HAP-1 (cell line): ENCODE data around the gene CHST11.
"Not testable (repeated sequence)": the region's sequence is repeated elsewhere in the genome, so short reads cannot be mapped to it uniquely, and the experiment has no call there.

Experiments
- DNase-seq, 2 experiments: peaks; one replicate each; pipeline ENCODE4 v3.0.0-alpha.2; 2016 to 2020; ENCODE audit warnings: low spot score in 2 of 2
- H3K27me3 ChIP-seq: fragments of 250-450 bp; sonication (Bioruptor Pico); 2 replicates; pipeline ENCODE4 v1.5.1; 2020; ENCODE audit warnings: low read depth, mild to moderate bottlenecking, moderate library complexity
- H3K36me3 ChIP-seq: fragments of 250-450 bp; sonication (Bioruptor Pico); replicated peaks from 2 replicates; pipeline ENCODE4 v1.5.1; 2020; ENCODE audit warnings: mild to moderate bottlenecking
- H3K4me1 ChIP-seq: fragments of 250-450 bp; sonication (Bioruptor Pico); 2 replicates; pipeline ENCODE4 v1.5.1; 2020; ENCODE audit warnings: mild to moderate bottlenecking
- H3K4me3 ChIP-seq: fragments of 250-450 bp; sonication (Bioruptor Pico); 2 replicates; pipeline ENCODE4 v1.5.1; 2020; ENCODE audit warnings: mild to moderate bottlenecking, moderate library complexity
- H3K9me3 ChIP-seq: fragments of 250-450 bp; sonication (Bioruptor Pico); 2 replicates; pipeline ENCODE4 v1.5.1; 2020; ENCODE audit warnings: mild to moderate bottlenecking, moderate library complexity
- in situ Hi-C: fragments of 300-500 bp; cut with MboI; formaldehyde crosslinking; loops from 3 replicates; pipeline ENCODE4 v1.14.3; 2020; ENCODE audit warnings: low sequenced_read_pairs, inconsistent platforms, mixed read lengths

The CHST11 gene

DNA sequence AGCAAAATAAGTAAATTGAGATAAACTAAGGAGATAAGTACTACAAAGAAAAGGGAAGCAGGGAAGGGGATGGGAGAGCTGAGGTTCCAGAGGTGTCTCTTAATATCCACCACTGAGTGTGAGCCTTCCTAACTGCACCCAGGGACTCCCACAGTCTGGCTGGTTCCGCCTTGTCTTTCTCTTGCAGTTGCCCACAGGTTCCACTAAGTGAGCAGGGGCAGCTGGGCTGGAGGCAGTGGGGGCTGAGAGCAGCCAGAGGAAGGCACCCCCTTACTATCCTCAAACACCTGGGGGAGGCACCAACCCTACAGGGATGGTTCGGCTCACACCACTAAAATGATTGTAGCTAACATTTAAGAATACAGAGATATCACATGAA, 286.4 kb downstream of the CHST11 start:
- in situ Hi-C loops = no loop called here
- peaks cover 5% of the 10 kb centered on the region; the same call in 1 of the 2 replicates for H3K27me3 ChIP-seq
- H3K36me3 ChIP-seq = no peaks in the 10 kb centered on the region
- DNase-seq = no peak
- H3K4me3 ChIP-seq = no peak overlapping the region
- no peaks in the 10 kb centered on the region for H3K9me3 ChIP-seq
- no peaks in the 10 kb centered on the region for H3K4me1 ChIP-seq

GRCh38 chr12:104743753-104744548, 287.2 kb downstream of the CHST11 start:
- H3K4me1 ChIP-seq, H3K9me3 ChIP-seq, H3K27me3 ChIP-seq, in situ Hi-C loops, H3K36me3 ChIP-seq, H3K4me3 ChIP-seq, DNase-seq: not testable (repeated sequence)

DNA sequence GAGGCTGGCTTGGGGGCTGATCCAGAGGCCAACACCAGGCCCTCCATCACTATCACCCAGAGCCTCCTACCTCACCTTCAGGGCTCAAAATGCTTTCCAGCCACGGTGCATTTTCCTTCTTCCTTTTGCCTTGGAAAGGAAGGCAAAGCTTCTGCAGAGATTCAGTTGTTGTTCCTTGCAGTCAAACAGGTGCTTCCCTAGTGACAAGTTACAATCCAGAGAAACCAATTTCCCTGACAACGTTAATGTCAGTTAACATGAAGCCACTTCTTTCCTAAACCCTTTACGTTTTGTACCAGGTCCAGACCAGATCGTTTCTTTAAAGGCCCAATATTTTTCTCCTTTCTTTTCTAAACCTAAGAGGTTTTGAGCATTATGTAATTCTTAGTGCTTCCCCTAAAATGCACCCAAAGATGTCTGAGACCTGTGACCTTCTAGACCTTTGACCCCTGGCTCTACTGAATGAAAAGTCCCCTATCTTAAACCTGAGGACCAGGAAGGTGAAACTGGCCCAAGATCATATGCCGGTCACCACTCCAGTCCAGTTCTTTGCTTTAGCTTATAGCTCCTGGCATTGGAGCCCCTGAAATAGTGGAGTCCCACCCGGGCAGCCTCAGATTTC, 289.8 kb downstream of the CHST11 start:
- Histone ChIP-seq H3K4me1 (no peaks in the 10 kb centered on the region), H3K4me3 (no peak overlapping the region), H3K27me3 (peaks cover 5% of the 10 kb centered on the region; the same call in 1 of the 2 replicates), H3K36me3 (no peaks in the 10 kb centered on the region), H3K9me3 (no peaks in the 10 kb centered on the region)
- DNase-seq = no peak
- in situ Hi-C loops = no loop called here

DNA sequence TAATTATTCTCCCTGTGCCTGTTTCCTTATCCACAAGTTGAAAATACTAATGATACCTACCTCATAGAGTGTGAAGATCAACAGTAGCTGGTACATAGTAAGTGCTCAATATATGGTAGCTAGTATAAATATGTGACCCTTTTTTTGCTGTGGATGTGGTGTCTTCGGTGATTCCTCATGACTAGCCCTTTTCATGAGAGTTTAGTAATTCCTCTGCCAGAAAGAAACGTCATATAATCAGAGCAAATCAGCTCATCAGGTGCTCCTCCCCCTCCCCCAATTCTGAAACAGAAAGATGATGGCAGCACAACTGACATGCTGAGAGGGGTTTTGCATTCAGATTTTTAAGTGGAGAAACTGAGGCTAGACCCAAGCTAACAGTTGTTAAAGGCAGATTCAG, 290.6 kb downstream of the CHST11 start:
- Histone ChIP-seq H3K27me3 (peaks cover 5% of the 10 kb centered on the region; the same call in 1 of the 2 replicates), H3K4me3 (no peak overlapping the region), H3K36me3 (no peaks in the 10 kb centered on the region), H3K9me3 (no peaks in the 10 kb centered on the region), H3K4me1 (no peaks in the 10 kb centered on the region)
- DNase-seq = no peak
- in situ Hi-C loops = no loop called here

GRCh38 chr12:104747955-104748354, 291.2 kb downstream of the CHST11 start:
- Histone ChIP-seq H3K4me1 (no peaks in the 10 kb centered on the region), H3K36me3 (no peaks in the 10 kb centered on the region), H3K27me3 (peaks cover 5% of the 10 kb centered on the region; the same call in 1 of the 2 replicates), H3K4me3 (no peak overlapping the region), H3K9me3 (no peaks in the 10 kb centered on the region)
- DNase-seq = no peak
- in situ Hi-C loops = no loop called here

DNA sequence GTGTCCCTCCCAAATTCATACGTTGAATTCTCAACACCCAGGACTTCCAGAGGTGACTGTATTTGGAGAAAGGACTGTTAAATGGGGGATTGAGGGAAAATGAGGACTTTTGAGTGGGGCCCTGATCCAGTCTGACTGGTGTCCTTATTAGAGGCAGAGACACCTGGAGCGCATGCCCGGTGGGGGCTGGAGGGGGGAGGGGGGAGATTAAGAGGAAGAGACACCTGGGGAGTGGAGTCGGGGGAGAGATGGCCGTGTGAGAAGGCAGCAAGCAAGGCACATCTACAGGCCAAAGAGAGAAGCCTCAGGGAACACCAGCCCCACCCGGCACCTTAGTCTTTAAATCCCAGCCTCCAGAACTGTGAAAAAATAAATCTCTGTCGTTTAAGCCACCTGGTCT, 291.6 kb downstream of the CHST11 start:
- no peak for DNase-seq
- Histone ChIP-seq H3K9me3 (no peaks in the 10 kb centered on the region), H3K36me3 (no peaks in the 10 kb centered on the region), H3K27me3 (peaks cover 5% of the 10 kb centered on the region; the same call in 1 of the 2 replicates), H3K4me1 (no peaks in the 10 kb centered on the region), H3K4me3 (no peak overlapping the region)
- in situ Hi-C loops = no loop called here

GRCh38 chr12:104748790-104749189, 292.0 kb downstream of the CHST11 start:
- no peaks in the 10 kb centered on the region for H3K4me1 ChIP-seq
- H3K36me3 ChIP-seq = no peaks in the 10 kb centered on the region
- H3K9me3 ChIP-seq = no peaks in the 10 kb centered on the region
- H3K4me3 ChIP-seq = no peak overlapping the region
- in situ Hi-C loops = no loop called here
- H3K27me3 ChIP-seq = peaks cover 5% of the 10 kb centered on the region; the same call in 1 of the 2 replicates
- no peak for DNase-seq

GRCh38 chr12:104749545-104749944, 292.8 kb downstream of the CHST11 start:
- Histone ChIP-seq H3K9me3 (no peaks in the 10 kb centered on the region), H3K4me3 (no peak overlapping the region), H3K4me1 (no peaks in the 10 kb centered on the region), H3K27me3 (peaks cover 5% of the 10 kb centered on the region; the same call in 1 of the 2 replicates), H3K36me3 (no peaks in the 10 kb centered on the region)
- in situ Hi-C loops = no loop called here
- no peak for DNase-seq

DNA sequence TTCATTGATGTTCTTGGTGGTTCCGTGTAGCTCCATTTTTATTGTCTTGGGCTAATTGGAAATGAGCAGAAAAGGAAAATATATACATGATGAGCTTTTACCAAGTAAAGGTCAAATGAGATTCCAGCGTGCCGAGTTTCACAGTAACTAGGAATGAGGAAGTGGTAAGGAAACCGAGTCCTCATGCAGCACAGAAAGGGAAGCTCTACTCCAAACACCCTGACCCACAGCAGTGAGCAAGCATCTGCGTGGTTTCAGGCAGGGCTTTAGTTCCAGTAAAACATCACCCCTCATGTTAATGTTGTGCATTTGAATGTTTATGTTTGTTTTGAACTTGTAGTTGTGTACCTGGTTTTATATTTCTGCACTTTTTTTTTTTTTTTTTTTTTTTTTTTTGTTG, 293.3 kb downstream of the CHST11 start:
- DNase-seq = no peak
- in situ Hi-C loops = no loop called here

DNA sequence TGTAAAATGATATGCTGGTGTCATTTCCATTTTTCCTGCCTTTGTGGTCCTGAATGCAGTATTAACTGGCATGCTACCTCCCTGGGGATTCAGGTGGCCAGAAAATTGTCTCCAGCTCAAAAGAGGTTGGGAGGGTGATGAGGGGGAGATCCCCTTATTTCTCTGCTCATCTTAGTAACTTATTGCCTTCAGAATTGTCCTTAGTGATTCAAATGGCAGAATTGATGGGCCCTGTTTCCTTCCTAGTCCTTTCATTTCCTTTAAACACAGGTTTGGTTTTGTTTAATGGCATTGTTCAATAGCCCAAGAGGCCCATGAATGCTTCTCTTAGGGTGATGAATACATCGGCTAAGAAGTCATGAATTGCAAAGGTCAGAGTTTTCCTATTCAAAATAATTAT, 294.4 kb downstream of the CHST11 start:
- no peak for DNase-seq
- H3K36me3 ChIP-seq = no peaks in the 10 kb centered on the region
- no peaks in the 10 kb centered on the region for H3K9me3 ChIP-seq
- H3K27me3 ChIP-seq = no peaks in the 10 kb centered on the region
- no peak overlapping the region for H3K4me3 ChIP-seq
- H3K4me1 ChIP-seq = no peaks in the 10 kb centered on the region
- in situ Hi-C loops = no loop called here

More for the DNA sequence above, 293.3 kb downstream of the CHST11 start:
- H3K4me3 ChIP-seq = no peak overlapping the region
- no peaks in the 10 kb centered on the region for H3K4me1 ChIP-seq
- H3K9me3 ChIP-seq = no peaks in the 10 kb centered on the region
- peaks cover 5% of the 10 kb centered on the region; the same call in 1 of the 2 replicates for H3K27me3 ChIP-seq
- H3K36me3 ChIP-seq = no peaks in the 10 kb centered on the region

GRCh38 chr12:104751594-104751993, 294.8 kb downstream of the CHST11 start:
- Histone ChIP-seq H3K4me1 (no peaks in the 10 kb centered on the region), H3K36me3 (no peaks in the 10 kb centered on the region), H3K9me3 (no peaks in the 10 kb centered on the region), H3K27me3 (no peaks in the 10 kb centered on the region), H3K4me3 (no peak overlapping the region)
- in situ Hi-C loops = no loop called here
- DNase-seq = no peak

DNA sequence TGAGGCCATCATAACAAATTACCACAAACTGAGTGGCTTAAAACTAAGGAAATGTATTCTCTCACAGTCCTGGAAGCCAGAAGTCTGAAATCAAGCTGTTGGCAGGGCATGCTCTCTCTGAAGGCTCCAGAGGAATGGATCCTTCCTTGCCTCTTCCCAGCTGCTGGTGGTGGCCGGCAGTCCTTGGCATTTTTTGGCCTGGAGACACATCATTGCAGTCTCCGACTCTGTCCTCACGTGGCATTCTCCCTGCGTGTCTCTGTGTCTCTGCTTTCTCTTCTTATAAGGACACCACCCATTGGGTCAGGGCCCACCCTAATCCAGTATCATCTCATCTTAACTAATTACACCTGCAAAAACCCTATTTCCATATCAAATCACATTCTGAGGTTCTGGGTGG, 295.3 kb downstream of the CHST11 start:
- Histone ChIP-seq H3K36me3 (no peaks in the 10 kb centered on the region), H3K9me3 (no peaks in the 10 kb centered on the region), H3K27me3 (no peaks in the 10 kb centered on the region), H3K4me3 (no peak overlapping the region), H3K4me1 (no peaks in the 10 kb centered on the region)
- no peak for DNase-seq
- in situ Hi-C loops = no loop called here

DNA sequence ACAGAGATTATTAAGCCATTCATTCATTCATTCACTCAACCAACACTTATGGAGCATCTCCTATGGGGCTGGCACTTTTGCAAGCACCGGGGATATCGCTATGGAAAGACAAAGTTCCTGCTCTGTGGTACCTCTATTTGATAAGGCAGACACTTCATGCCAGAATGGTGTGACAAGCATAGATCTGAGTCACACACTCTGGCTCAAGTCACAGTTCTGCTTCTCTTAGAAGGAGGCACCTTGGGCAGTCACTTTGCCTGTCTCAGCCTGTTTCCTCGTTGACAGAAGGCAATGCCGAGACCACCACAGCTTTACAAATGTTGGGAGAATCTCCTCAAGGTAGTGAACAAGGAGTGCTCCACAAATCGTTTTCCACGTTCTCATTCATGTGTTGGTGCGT, 296.1 kb downstream of the CHST11 start:
- DNase-seq = no peak
- in situ Hi-C loops = no loop called here
- no peaks in the 10 kb centered on the region for H3K27me3 ChIP-seq
- H3K36me3 ChIP-seq = no peaks in the 10 kb centered on the region
- H3K4me1 ChIP-seq = no peaks in the 10 kb centered on the region
- H3K4me3 ChIP-seq = no peak overlapping the region
- H3K9me3 ChIP-seq = no peaks in the 10 kb centered on the region

GRCh38 chr12:104756901-104757300, 300.2 kb downstream of the CHST11 start:
- DNase-seq = no peak
- H3K4me3 ChIP-seq = no peak overlapping the region
- H3K36me3 ChIP-seq = no peaks in the 10 kb centered on the region
- H3K4me1 ChIP-seq = no peaks in the 10 kb centered on the region
- in situ Hi-C loops = no loop called here
- H3K27me3 ChIP-seq = no peaks in the 10 kb centered on the region
- H3K9me3 ChIP-seq = no peaks in the 10 kb centered on the region; the same call in 1 of the 2 replicates
